ENCODE data around the gene RBM6.
"Not testable (repeated sequence)": the region's sequence is repeated elsewhere in the genome, so short reads cannot be mapped to it uniquely, and the experiment has no call there.

RBM6 gene

DNA sequence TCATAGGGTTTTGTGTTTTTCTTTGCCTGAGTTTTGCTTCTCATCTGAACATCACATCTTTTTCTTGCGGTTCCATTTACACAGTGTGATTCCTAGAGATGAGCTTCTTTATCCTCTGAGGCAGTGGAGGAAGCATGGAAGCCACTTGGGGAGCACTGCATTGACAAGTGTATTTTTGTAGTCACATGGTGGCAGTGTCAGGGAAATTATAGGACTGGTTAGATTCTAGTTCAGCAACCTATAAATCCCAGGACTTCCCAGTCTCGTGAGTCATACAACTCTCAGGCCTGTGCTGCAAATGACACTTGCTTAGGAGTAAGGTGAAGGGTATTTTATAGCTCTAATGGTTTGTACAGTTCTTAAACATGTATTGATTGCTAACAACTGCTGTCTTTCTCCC is 58.4 kb downstream of the RBM6 start:
- Histone ChIP-seq H3K9ac (no peak overlapping the region), H3K4me2 (no peak overlapping the region), H3K27ac (no peak overlapping the region), H3K36me3 (peaks cover 85% of the 10 kb centered on the region), H3K4me3 (no peak overlapping the region), H4K20me1 (peaks cover 70% of the 10 kb centered on the region), H3K27me3 (no peaks in the 10 kb centered on the region), H3K4me1 (no peaks in the 10 kb centered on the region), H3K9me3 (no peaks in the 10 kb centered on the region)
- no peak for TF ChIP-seq Cebpa-rat (IDR thresholded peaks at IDR 0.05)

GRCh38 chr3:50001511-50001910 is 61.6 kb downstream of the RBM6 start:
- no peaks in the 10 kb centered on the region for H3K9me3 ChIP-seq
- no peak overlapping the region for H3K9ac ChIP-seq
- no peak overlapping the region for H3K4me2 ChIP-seq
- H4K20me1 ChIP-seq: peaks cover 55% of the 10 kb centered on the region
- peaks cover 90% of the 10 kb centered on the region for H3K36me3 ChIP-seq
- no peaks in the 10 kb centered on the region for H3K27me3 ChIP-seq
- no peak overlapping the region for H3K4me3 ChIP-seq
- no peak for TF ChIP-seq Cebpa-rat (IDR thresholded peaks at IDR 0.05)
- H3K27ac ChIP-seq: no peak overlapping the region
- H3K4me1 ChIP-seq: no peaks in the 10 kb centered on the region

DNA sequence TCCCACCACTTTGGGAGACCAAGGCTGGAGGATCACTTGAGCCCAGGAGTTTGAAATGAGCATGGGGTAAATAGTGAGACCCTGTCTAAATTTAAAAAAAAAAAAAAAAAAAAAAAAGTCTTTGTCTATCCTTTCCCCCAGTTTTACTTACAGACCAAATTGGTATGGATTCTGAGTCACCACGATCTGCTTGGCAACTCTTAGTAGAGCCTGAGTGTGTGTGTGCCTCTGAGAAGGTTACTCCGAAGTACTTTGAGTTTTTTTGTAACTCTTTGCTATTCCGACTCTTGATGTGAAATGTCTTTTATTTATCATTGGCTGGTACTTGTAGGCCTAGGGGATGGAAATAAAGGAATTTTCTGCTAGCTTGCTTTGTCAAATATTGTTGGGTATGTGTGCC is 63.3 kb downstream of the RBM6 start:
- H3K27me3 ChIP-seq: no peaks in the 10 kb centered on the region
- H4K20me1 ChIP-seq: peaks cover 38% of the 10 kb centered on the region

GRCh38 chr3:50003824-50004223 is 63.9 kb downstream of the RBM6 start:
- Histone ChIP-seq H3K27ac (no peak overlapping the region), H3K27me3 (no peaks in the 10 kb centered on the region), H3K4me1 (no peaks in the 10 kb centered on the region), H3K4me2 (no peak overlapping the region), H3K4me3 (no peak overlapping the region), H3K9ac (no peak overlapping the region), H4K20me1 (peaks cover 40% of the 10 kb centered on the region), H3K9me3 (no peaks in the 10 kb centered on the region), H3K36me3 (peaks cover 90% of the 10 kb centered on the region)
- no peak for TF ChIP-seq Cebpa-rat (IDR thresholded peaks at IDR 0.05)

More for the DNA sequence above, 63.3 kb downstream of the RBM6 start:
- TF ChIP-seq Cebpa-rat (IDR thresholded peaks at IDR 0.05): no peak
- Histone ChIP-seq H3K4me3 (no peak overlapping the region), H3K4me2 (no peak overlapping the region), H3K27ac (no peak overlapping the region), H3K36me3 (peaks cover 90% of the 10 kb centered on the region), H3K4me1 (no peaks in the 10 kb centered on the region), H3K9me3 (no peaks in the 10 kb centered on the region), H3K9ac (no peak overlapping the region)

GRCh38 chr3:50008931-50009330 is 69.0 kb downstream of the RBM6 start:
- no peaks in the 10 kb centered on the region for H3K4me1 ChIP-seq
- peaks cover 86% of the 10 kb centered on the region for H3K36me3 ChIP-seq
- no peaks in the 10 kb centered on the region for H3K9me3 ChIP-seq
- H4K20me1 ChIP-seq: peaks cover 53% of the 10 kb centered on the region
- TF ChIP-seq Cebpa-rat (IDR thresholded peaks at IDR 0.05): no peak
- H3K27ac ChIP-seq: no peak overlapping the region
- no peak overlapping the region for H3K4me2 ChIP-seq
- H3K27me3 ChIP-seq: no peaks in the 10 kb centered on the region
- no peak overlapping the region for H3K4me3 ChIP-seq
- H3K9ac ChIP-seq: no peak overlapping the region

DNA sequence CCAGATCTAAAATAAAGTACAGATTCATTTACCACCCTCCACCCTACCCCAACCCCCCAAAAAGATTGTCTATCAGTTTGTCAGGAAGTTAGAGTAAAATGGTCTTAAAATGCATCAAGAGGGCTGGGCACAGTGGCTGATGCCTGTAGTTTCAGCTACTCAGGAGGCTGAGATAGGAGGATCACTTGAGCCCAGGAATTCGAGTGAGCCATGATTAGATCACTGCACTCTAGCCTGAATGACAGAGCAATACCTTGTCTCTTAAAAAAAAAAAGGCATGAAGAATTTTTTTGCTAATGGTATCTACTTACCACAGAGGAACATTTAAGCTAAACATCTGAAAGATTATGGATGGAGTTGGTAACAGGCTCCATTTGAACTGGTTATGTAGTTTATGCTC is 71.0 kb downstream of the RBM6 start:
- Histone ChIP-seq H3K4me2 (no peak overlapping the region), H3K9ac (no peak overlapping the region), H4K20me1 (peaks cover 46% of the 10 kb centered on the region), H3K9me3 (no peaks in the 10 kb centered on the region), H3K36me3 (peaks cover 85% of the 10 kb centered on the region), H3K27me3 (no peaks in the 10 kb centered on the region), H3K27ac (no peak overlapping the region), H3K4me1 (no peaks in the 10 kb centered on the region), H3K4me3 (no peak overlapping the region)
- TF ChIP-seq Cebpa-rat (IDR thresholded peaks at IDR 0.05): no peak

DNA sequence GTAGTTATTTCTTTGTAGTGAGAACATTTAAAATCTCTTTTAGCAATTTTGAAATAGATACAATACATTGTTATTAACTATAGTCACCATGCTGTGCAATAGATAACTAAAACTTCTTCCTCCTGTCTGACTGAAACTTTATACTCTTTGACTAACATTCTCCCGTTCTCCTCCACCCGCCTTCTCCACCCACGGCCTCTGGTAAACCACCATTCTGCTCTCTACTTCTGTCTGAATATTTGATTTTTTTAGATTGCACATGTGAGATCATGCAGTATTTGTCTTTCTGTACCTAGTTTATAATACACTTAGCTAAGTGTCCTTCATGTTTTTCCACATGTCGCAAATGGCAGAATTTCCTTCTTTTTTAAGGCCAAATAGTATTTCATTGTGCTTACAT is 76.0 kb downstream of the RBM6 start:
- H3K27me3 ChIP-seq: no peaks in the 10 kb centered on the region

DNA sequence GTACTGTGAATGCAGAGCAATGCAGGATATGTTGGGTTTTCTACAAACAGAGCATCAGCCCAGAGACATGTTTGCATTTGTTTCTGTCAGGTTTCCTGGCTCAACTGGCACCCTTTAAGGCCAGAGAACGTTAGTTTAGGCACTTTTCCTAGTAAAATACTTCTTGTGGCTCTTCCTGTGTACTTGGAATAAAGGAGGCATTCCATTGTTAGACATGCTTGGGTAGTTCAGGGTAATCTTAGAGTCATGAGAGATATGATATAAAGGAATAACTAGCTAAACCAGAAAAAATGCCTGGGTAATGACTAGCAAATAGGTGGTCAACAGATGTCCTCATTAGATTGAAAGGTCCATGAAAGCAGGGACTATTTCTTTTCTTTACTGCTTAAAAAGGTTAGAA is 88.4 kb downstream of the RBM6 start:
- no peak for TF ChIP-seq Cebpa-rat (IDR thresholded peaks at IDR 0.05)
- Histone ChIP-seq H4K20me1 (peaks cover 9% of the 10 kb centered on the region; the same call in 1 of the 2 replicates), H3K36me3 (peaks cover 83% of the 10 kb centered on the region), H3K9me3 (peaks cover 11% of the 10 kb centered on the region), H3K4me1 (no peaks in the 10 kb centered on the region), H3K4me2 (no peak overlapping the region), H3K4me3 (no peak overlapping the region), H3K9ac (no peak overlapping the region), H3K27ac (no peak overlapping the region), H3K27me3 (no peaks in the 10 kb centered on the region)

More for the DNA sequence above, 76.0 kb downstream of the RBM6 start:
- H3K4me3 ChIP-seq: no peak overlapping the region
- no peak for TF ChIP-seq Cebpa-rat (IDR thresholded peaks at IDR 0.05)
- H3K36me3 ChIP-seq: peaks cover 94% of the 10 kb centered on the region
- peaks cover 45% of the 10 kb centered on the region for H4K20me1 ChIP-seq
- no peak overlapping the region for H3K9ac ChIP-seq
- no peak overlapping the region for H3K4me2 ChIP-seq
- H3K9me3 ChIP-seq: peaks cover 6% of the 10 kb centered on the region; the same call in 1 of the 2 replicates
- no peak overlapping the region for H3K27ac ChIP-seq
- no peaks in the 10 kb centered on the region for H3K4me1 ChIP-seq

DNA sequence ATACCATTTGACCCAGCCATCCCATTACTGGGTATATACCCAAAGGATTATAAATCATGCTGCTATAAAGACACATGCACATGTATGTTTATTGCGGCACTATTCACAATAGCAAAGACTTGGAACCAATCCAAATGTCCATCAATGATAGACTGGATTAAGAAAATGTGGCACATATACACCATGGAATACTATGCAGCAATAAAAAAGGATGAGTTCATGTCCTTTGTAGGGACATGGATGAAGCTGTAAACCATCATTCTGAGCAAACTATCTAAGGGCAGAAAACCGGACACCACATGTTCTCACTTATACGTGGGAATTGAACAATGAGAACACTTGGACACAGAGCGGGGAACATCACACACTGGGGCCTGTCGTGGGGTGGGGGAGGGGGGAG is 91.3 kb downstream of the RBM6 start:
- H4K20me1 ChIP-seq, H3K9ac ChIP-seq, H3K4me1 ChIP-seq, H3K27me3 ChIP-seq, H3K4me3 ChIP-seq, H3K4me2 ChIP-seq, H3K9me3 ChIP-seq, H3K27ac ChIP-seq: not testable (repeated sequence)
- H3K36me3 ChIP-seq: peaks cover 83% of the 10 kb centered on the region

- no peak for TF ChIP-seq Cebpa-rat (IDR thresholded peaks at IDR 0.05)
- Histone ChIP-seq H3K36me3 (peaks cover 89% of the 10 kb centered on the region), H3K27ac (no peak overlapping the region)
These were observed 105.0 kb downstream of the RBM6 start for GRCh38 chr3:50044976-50045375.

DNA sequence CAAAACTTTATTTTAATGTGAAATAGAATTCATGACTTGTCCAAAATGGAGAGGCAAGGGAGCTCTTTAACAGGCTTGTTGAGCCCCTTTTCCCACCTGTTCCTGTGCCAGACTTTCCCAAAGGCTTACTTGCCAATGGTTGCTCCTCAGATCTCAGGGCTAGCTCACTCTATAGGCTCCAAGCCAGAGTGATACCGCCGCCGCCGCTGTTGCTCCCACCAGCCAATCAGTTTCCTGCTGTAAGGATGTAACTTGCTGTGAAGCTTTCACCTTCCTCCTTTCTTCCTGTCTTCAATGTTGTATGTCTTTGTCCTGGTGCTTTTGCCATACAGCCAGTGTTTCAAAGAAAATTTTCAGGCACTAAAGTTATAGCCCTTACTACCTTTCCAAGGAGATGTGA is 107.5 kb downstream of the RBM6 start:
- Histone ChIP-seq H3K9me3 (no peaks in the 10 kb centered on the region), H3K27ac (no peak overlapping the region), H3K4me2 (no peak overlapping the region), H3K27me3 (no peaks in the 10 kb centered on the region), H3K4me3 (no peak overlapping the region), H4K20me1 (peaks cover 22% of the 10 kb centered on the region; the same call in 1 of the 2 replicates), H3K9ac (no peak overlapping the region), H3K36me3 (peaks cover 94% of the 10 kb centered on the region), H3K4me1 (no peaks in the 10 kb centered on the region)
- TF ChIP-seq Cebpa-rat (IDR thresholded peaks at IDR 0.05): no peak

More at GRCh38 chr3:50044976-50045375, 105.0 kb downstream of the RBM6 start:
- Histone ChIP-seq H3K4me1 (peaks cover 11% of the 10 kb centered on the region), H3K27me3 (no peaks in the 10 kb centered on the region), H3K9ac (no peak overlapping the region), H3K4me3 (no peak overlapping the region), H4K20me1 (peaks cover 35% of the 10 kb centered on the region; the same call in 1 of the 2 replicates), H3K4me2 (no peak overlapping the region), H3K9me3 (no peaks in the 10 kb centered on the region)

Measured in BLaER1 (cell line).